Left lobe of liver (tissue), 2 donors: Measurements from ENCODE around the gene CBX1. TPM values are rescaled to one million over a fixed set of nuclear protein-coding genes. Genes with fewer than 3 reads are reported as not detected.
"Not testable (repeated sequence)": the region's sequence is repeated elsewhere in the genome, so short reads cannot be mapped to it uniquely, and the experiment has no call there.

Experiments used
- ATAC-seq: fragments of 200-7000 bp; cut with Tn5 transposase; one replicate; pipeline ENCODE4 v1.9.1; 2020; ENCODE audit warnings: mild to moderate bottlenecking, moderate library complexity
- DNase-seq: peaks from one replicate; pipeline ENCODE4 v3.0.0-alpha.2; 2020; ENCODE audit warnings: low spot score
- total RNA-seq: library from RNA; stranded (reverse); gene quantifications from one replicate; pipeline ENCODE4 v1.2.1, GENCODE V29; 2021
- donor health status: DM: no; HTN: no; CAD: no; lungs with moderate emphysema.
- donor health status: DM: no; HTN: yes; CAD: no.

CBX1 gene
- total RNA-seq, 1 donor from 2014 or later = 8.2 TPM

GRCh38 chr17:48054238-48055185 lies 46.8 kb downstream of the CBX1 start:
- DNase-seq (peak; percentile 88), ATAC-seq (peak; percentile 79)

GRCh38 chr17:48053758-48054237 lies 47.5 kb downstream of the CBX1 start:
- no peak for ATAC-seq
- DNase-seq = no peak

- ATAC-seq = peak; percentile 44
- DNase-seq = peak; percentile 92
Observed at GRCh38 chr17:48052956-48053757, 48.1 kb downstream of the CBX1 start.

- peak; percentile 15 for ATAC-seq
- peak; percentile 77 for DNase-seq
Observed at GRCh38 chr17:48051706-48052486, 49.4 kb downstream of the CBX1 start.

GRCh38 chr17:48051283-48051682 lies 50.0 kb downstream of the CBX1 start:
- no peak for ATAC-seq
- DNase-seq = peak; percentile 64

- DNase-seq (peak; percentile 95), ATAC-seq (peak; percentile 78)
Observed at GRCh38 chr17:48048384-48049126, 52.7 kb downstream of the CBX1 start.

- DNase-seq = peak; percentile 100
Observed at GRCh38 chr17:48047741-48048383, 53.4 kb downstream of the CBX1 start, which contains the start of gene NFE2L1. Gene NFE2L1 (plus strand): TSS chr17:48048359. CDS start chr17:48051119, 2,760 bp downstream.

GRCh38 chr17:48047113-48047740 lies 54.1 kb downstream of the CBX1 start:
- no peak for DNase-seq

More at GRCh38 chr17:48047741-48048383, 53.4 kb downstream of the CBX1 start, which contains the start of gene NFE2L1:
- peak; percentile 81 for ATAC-seq

GRCh38 chr17:48046296-48046695 lies 55.0 kb downstream of the CBX1 start:
- DNase-seq (no peak), ATAC-seq (no peak)

More at GRCh38 chr17:48047113-48047740, 54.1 kb downstream of the CBX1 start:
- no peak for ATAC-seq

GRCh38 chr17:48045316-48046001 lies 55.8 kb downstream of the CBX1 start:
- no peak for ATAC-seq
- DNase-seq = no peak

GRCh38 chr17:48044851-48045250 lies 56.4 kb downstream of the CBX1 start:
- DNase-seq (no peak), ATAC-seq (no peak)

GRCh38 chr17:48043176-48043575 lies 58.1 kb downstream of the CBX1 start:
- no peak for DNase-seq
- ATAC-seq = no peak

- DNase-seq = no peak
- ATAC-seq = no peak
Observed at GRCh38 chr17:48038687-48039086, 62.6 kb downstream of the CBX1 start.

GRCh38 chr17:48037838-48038323 lies 63.4 kb downstream of the CBX1 start:
- DNase-seq (no peak), ATAC-seq (peak; percentile 3)

GRCh38 chr17:48037036-48037837 lies 64.0 kb downstream of the CBX1 start, which contains the start of gene COPZ2:
Gene COPZ2 (minus strand): TSS chr17:48037797. CDS start chr17:48037777, 20 bp downstream.
- ATAC-seq (peak; percentile 89), DNase-seq (peak; percentile 75)

GRCh38 chr17:48036693-48037035 lies 64.6 kb downstream of the CBX1 start:
- ATAC-seq = no peak
- no peak for DNase-seq

GRCh38 chr17:48034734-48035133 lies 66.5 kb downstream of the CBX1 start:
- DNase-seq, ATAC-seq: not testable (repeated sequence)
